ENCODE results near the gene RABGAP1L.

The RABGAP1L gene

DNA sequence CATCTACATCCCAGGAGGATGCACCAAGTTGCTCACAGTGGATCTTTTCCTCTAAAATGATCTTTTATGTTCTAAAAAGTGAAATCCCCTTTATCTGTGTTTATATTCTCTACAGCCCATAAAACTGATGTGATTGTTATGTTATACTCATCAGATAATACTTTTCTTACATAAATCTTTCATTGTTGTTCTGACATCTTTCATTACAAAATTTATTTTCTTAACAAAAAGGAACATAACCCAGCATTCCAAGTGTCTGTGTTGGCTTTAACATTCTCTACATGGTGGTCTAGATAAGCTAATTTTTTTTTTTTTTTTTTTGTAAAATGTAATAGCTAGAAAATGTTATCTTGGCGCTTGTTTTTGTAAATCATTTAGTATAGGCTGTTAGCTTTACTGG is 832.2 kb downstream of the RABGAP1L start:
- H3K27me3 ChIP-seq (ENCODE audit: low read length) = no peaks in the 10 kb centered on the region
- H4K20me1 ChIP-seq (ENCODE audit: low read depth, low read length) = no peaks in the 10 kb centered on the region
- TF ChIP-seq EZH2phosphoT487 (conservative IDR thresholded peaks at IDR 0.05; ENCODE audit: low read length) (no peak), CTCF (IDR thresholded peaks at IDR 0.05; ENCODE audit: insufficient read depth, low read length, poor library complexity, severe bottlenecking) (no peak)
- no peak overlapping the region for H3K4me3 ChIP-seq (ENCODE audit: insufficient read depth, low read length, poor library complexity, severe bottlenecking)
- no peak overlapping the region for H3K9ac ChIP-seq (ENCODE audit: low read length)
- peaks cover 23% of the 10 kb centered on the region; the same call in 1 of the 2 replicates for H3K36me3 ChIP-seq (ENCODE audit: low read length)
- H3K79me2 ChIP-seq (ENCODE audit: insufficient read depth, low read length) = no peaks in the 10 kb centered on the region
- no peak overlapping the region for H2AFZ ChIP-seq (ENCODE audit: low read depth, low read length, severe bottlenecking)
- no peak overlapping the region for H3K27ac ChIP-seq (ENCODE audit: low read depth, low read length)
- H3F3A ChIP-seq (ENCODE audit: insufficient read depth) = peaks cover 22% of the 10 kb centered on the region
- no peaks in the 10 kb centered on the region for H3K9me2 ChIP-seq (replicated peaks; ENCODE audit: insufficient read depth, low read length)
- no peaks in the 10 kb centered on the region for H3K9me3 ChIP-seq (ENCODE audit: insufficient read depth, low read length)
- H3K4me2 ChIP-seq (ENCODE audit: low read depth, low read length, poor library complexity, severe bottlenecking) = no peak overlapping the region

GRCh38 chr1:174995121-174995520 is 835.8 kb downstream of the RABGAP1L start:
- no peak for TF ChIP-seq CTCF (IDR thresholded peaks at IDR 0.05; ENCODE audit: insufficient read depth, low read length, poor library complexity, severe bottlenecking)
- no peak for TF ChIP-seq EZH2phosphoT487 (conservative IDR thresholded peaks at IDR 0.05; ENCODE audit: low read length)
- Histone ChIP-seq H3K9me3 (ENCODE audit: insufficient read depth, low read length) (no peaks in the 10 kb centered on the region), H3K79me2 (ENCODE audit: insufficient read depth, low read length) (peaks cover 2% of the 10 kb centered on the region), H3K27ac (ENCODE audit: low read depth, low read length) (no peak overlapping the region), H3K9me2 (replicated peaks; ENCODE audit: insufficient read depth, low read length) (no peaks in the 10 kb centered on the region), H3K36me3 (ENCODE audit: low read length) (peaks cover 29% of the 10 kb centered on the region; the same call in 1 of the 2 replicates), H3F3A (ENCODE audit: insufficient read depth) (peaks cover 41% of the 10 kb centered on the region), H3K27me3 (ENCODE audit: low read length) (no peaks in the 10 kb centered on the region), H2AFZ (ENCODE audit: low read depth, low read length, severe bottlenecking) (no peak overlapping the region), H4K20me1 (ENCODE audit: low read depth, low read length) (no peaks in the 10 kb centered on the region), H3K4me2 (ENCODE audit: low read depth, low read length, poor library complexity, severe bottlenecking) (no peak overlapping the region), H3K9ac (ENCODE audit: low read length) (no peak overlapping the region), H3K4me3 (ENCODE audit: insufficient read depth, low read length, poor library complexity, severe bottlenecking) (no peak overlapping the region)

GRCh38 chr1:174995916-174996315 is 836.6 kb downstream of the RABGAP1L start:
- H3K27ac ChIP-seq (ENCODE audit: low read depth, low read length) = no peak overlapping the region

More at GRCh38 chr1:174995916-174996315, 836.6 kb downstream of the RABGAP1L start:
- H3F3A ChIP-seq (ENCODE audit: insufficient read depth) = peaks cover 41% of the 10 kb centered on the region
- no peak overlapping the region for H3K4me2 ChIP-seq (ENCODE audit: low read depth, low read length, poor library complexity, severe bottlenecking)
- no peak overlapping the region for H2AFZ ChIP-seq (ENCODE audit: low read depth, low read length, severe bottlenecking)
- no peaks in the 10 kb centered on the region for H3K27me3 ChIP-seq (ENCODE audit: low read length)
- H4K20me1 ChIP-seq (ENCODE audit: low read depth, low read length) = no peaks in the 10 kb centered on the region
- H3K9ac ChIP-seq (ENCODE audit: low read length) = no peak overlapping the region
- no peak overlapping the region for H3K4me3 ChIP-seq (ENCODE audit: insufficient read depth, low read length, poor library complexity, severe bottlenecking)
- peaks cover 10% of the 10 kb centered on the region for H3K79me2 ChIP-seq (ENCODE audit: insufficient read depth, low read length)
- no peaks in the 10 kb centered on the region for H3K9me3 ChIP-seq (ENCODE audit: insufficient read depth, low read length)
- no peaks in the 10 kb centered on the region for H3K9me2 ChIP-seq (replicated peaks; ENCODE audit: insufficient read depth, low read length)
- H3K36me3 ChIP-seq (ENCODE audit: low read length) = peaks cover 26% of the 10 kb centered on the region; the same call in 1 of the 2 replicates
- TF ChIP-seq EZH2phosphoT487 (conservative IDR thresholded peaks at IDR 0.05; ENCODE audit: low read length) (no peak), CTCF (IDR thresholded peaks at IDR 0.05; ENCODE audit: insufficient read depth, low read length, poor library complexity, severe bottlenecking) (no peak)
